WTC11 (cell line): Measurements from ENCODE around the gene PDE4B. TPM values are rescaled to one million over a fixed set of nuclear protein-coding genes. Genes with fewer than 3 reads are reported as not detected.

ENCODE experiments used
- ATAC-seq: fragments of 200-7000 bp; cut with Tn5 transposase; 2 replicates; pipeline ENCODE4 v1.10.0; 2021; ENCODE audit warnings: mild to moderate bottlenecking, moderate library complexity
- CTCF ChIA-PET: fragments of 300-600 bp; sonication (Branson Sonifier 250); formaldehyde crosslinking; loops from one replicate; lab custom pipeline; 2021; ENCODE audit warnings: antibody characterized with exemption; lab: Charles Lee
- POLR2A ChIA-PET: fragments of 350-600 bp; sonication (Branson Sonifier 250); formaldehyde crosslinking; loops from one replicate; lab custom pipeline; 2021; ENCODE audit warnings: antibody characterized with exemption; lab: Charles Lee
- DNase-seq: peaks from one replicate; pipeline ENCODE4 v3.0.0; 2021; ENCODE audit warnings: low spot score
- H3K27ac Mint-ChIP-seq: 2 replicates; pipeline ENCODE4 v1.8.0; 2021; ENCODE audit warnings: mixed read lengths
- H3K27me3 Mint-ChIP-seq: 2 replicates; pipeline ENCODE4 v1.8.0; 2021; ENCODE audit warnings: low read depth, mild to moderate bottlenecking, moderate library complexity, mixed read lengths
- H3K36me3 Mint-ChIP-seq: 2 replicates; pipeline ENCODE4 v1.8.0; 2021; ENCODE audit warnings: mixed read lengths
- H3K4me1 Mint-ChIP-seq: 2 replicates; pipeline ENCODE4 v1.8.0; 2022; ENCODE audit warnings: mixed read lengths
- H3K4me3 Mint-ChIP-seq: 2 replicates; pipeline ENCODE4 v1.8.0; 2021; ENCODE audit warnings: mild to moderate bottlenecking, moderate library complexity, mixed read lengths
- H3K9me3 Mint-ChIP-seq: 2 replicates; pipeline ENCODE4 v1.8.0; 2021; ENCODE audit warnings: mixed read lengths
- ELF4 ChIP-seq: sonication (generic); formaldehyde crosslinking; IDR thresholded peaks from 2 replicates; pipeline ENCODE4 v1.8.1; 2022; ENCODE audit warnings: low read depth, mild to moderate bottlenecking, moderate library complexity, missing genetic modification reagents
- ETV6 ChIP-seq: sonication (generic); formaldehyde crosslinking; IDR thresholded peaks from 2 replicates; pipeline ENCODE4 v1.8.1; 2022; ENCODE audit warnings: mild to moderate bottlenecking, missing genetic modification reagents
- FOXJ3 ChIP-seq: sonication (generic); formaldehyde crosslinking; IDR thresholded peaks from 2 replicates; pipeline ENCODE4 v1.9.0; 2021; ENCODE audit warnings: missing genetic modification reagents, mild to moderate bottlenecking, borderline replicate concordance
- IRF2 ChIP-seq: sonication (generic); formaldehyde crosslinking; IDR thresholded peaks from 2 replicates; pipeline ENCODE4 v1.8.0; 2022; ENCODE audit warnings: low read depth, missing genetic modification reagents, borderline replicate concordance
- KAT7 ChIP-seq: sonication (generic); formaldehyde crosslinking; IDR thresholded peaks from 2 replicates; pipeline ENCODE4 v1.8.1; 2023; ENCODE audit warnings: missing genetic modification reagents, mild to moderate bottlenecking, borderline replicate concordance
- MYBL2 ChIP-seq: sonication (generic); formaldehyde crosslinking; IDR thresholded peaks from 2 replicates; pipeline ENCODE4 v1.8.1; 2023; ENCODE audit warnings: mild to moderate bottlenecking, moderate library complexity, missing genetic modification reagents
- NR2C2 ChIP-seq: sonication (generic); formaldehyde crosslinking; IDR thresholded peaks from 2 replicates; pipeline ENCODE4 v1.8.0; 2022; ENCODE audit warnings: mild to moderate bottlenecking, missing genetic modification reagents
- NR3C1 ChIP-seq: sonication (generic); formaldehyde crosslinking; conservative IDR thresholded peaks from 2 replicates; pipeline ENCODE4 v1.8.1; 2023; ENCODE audit warnings: low read depth, mild to moderate bottlenecking, missing genetic modification reagents
- RELA ChIP-seq: sonication (generic); formaldehyde crosslinking; IDR thresholded peaks from 2 replicates; pipeline ENCODE4 v1.8.1; 2022; ENCODE audit warnings: missing genetic modification reagents, mild to moderate bottlenecking, borderline replicate concordance
- SMAD3 ChIP-seq: sonication (generic); formaldehyde crosslinking; IDR thresholded peaks from 2 replicates; pipeline ENCODE4 v1.8.0; 2022; ENCODE audit warnings: missing genetic modification reagents, mild to moderate bottlenecking, borderline replicate concordance
- TP53 ChIP-seq: sonication (generic); formaldehyde crosslinking; IDR thresholded peaks from 2 replicates; pipeline ENCODE4 v1.8.1; 2023; ENCODE audit warnings: mild to moderate bottlenecking, missing genetic modification reagents
- ZNF396 ChIP-seq: fragments of 250-450 bp; sonication (Bioruptor Pico); IDR thresholded peaks from 2 replicates; pipeline ENCODE4 v1.8.0; 2021; ENCODE audit warnings: mild to moderate bottlenecking, moderate library complexity, borderline replicate concordance
- total RNA-seq: library from RNA; stranded (reverse); gene quantifications from 3 replicates; pipeline ENCODE4 v1.2.3, GENCODE V29; 2021
- TF ChIP-seq, protein P1 (sequence below): fragments of 200-600 bp; IDR thresholded peaks from 2 replicates; pipeline ENCODE4 v1.8.0; 2022; ENCODE audit warnings: antibody characterized with exemption
- TF ChIP-seq, protein P2 (sequence below): sonication (generic); formaldehyde crosslinking; IDR thresholded peaks from 2 replicates; pipeline ENCODE4 v1.8.1; 2022; ENCODE audit warnings: missing genetic modification reagents, borderline replicate concordance
- TF ChIP-seq, protein P3 (sequence below): sonication (generic); formaldehyde crosslinking; IDR thresholded peaks from 2 replicates; pipeline ENCODE4 v1.8.0; 2023; ENCODE audit warnings: missing genetic modification reagents
- TF ChIP-seq, protein P4 (sequence below): sonication (generic); formaldehyde crosslinking; conservative IDR thresholded peaks from 2 replicates; pipeline ENCODE4 v1.8.1; 2022; ENCODE audit warnings: mild to moderate bottlenecking, missing genetic modification reagents
- TF ChIP-seq, protein P5 (sequence below): sonication (generic); formaldehyde crosslinking; IDR thresholded peaks from 2 replicates; pipeline ENCODE4 v1.8.1; 2022; ENCODE audit warnings: mild to moderate bottlenecking, missing genetic modification reagents, moderate library complexity, borderline replicate concordance
- TF ChIP-seq, protein P6 (sequence below): fragments of 250-450 bp; sonication (Bioruptor Pico); IDR thresholded peaks from 2 replicates; pipeline ENCODE4 v2.1.2; 2022; ENCODE audit warnings: mild to moderate bottlenecking, moderate library complexity
- TF ChIP-seq, protein P7 (sequence below): fragments of 250-450 bp; sonication (Bioruptor Pico); IDR thresholded peaks from 2 replicates; pipeline ENCODE4 v1.9.0; 2021; ENCODE audit warnings: mild to moderate bottlenecking

PDE4B gene
- total RNA-seq, 1 experiment from 2014 or later: 8.0 TPM

DNA sequence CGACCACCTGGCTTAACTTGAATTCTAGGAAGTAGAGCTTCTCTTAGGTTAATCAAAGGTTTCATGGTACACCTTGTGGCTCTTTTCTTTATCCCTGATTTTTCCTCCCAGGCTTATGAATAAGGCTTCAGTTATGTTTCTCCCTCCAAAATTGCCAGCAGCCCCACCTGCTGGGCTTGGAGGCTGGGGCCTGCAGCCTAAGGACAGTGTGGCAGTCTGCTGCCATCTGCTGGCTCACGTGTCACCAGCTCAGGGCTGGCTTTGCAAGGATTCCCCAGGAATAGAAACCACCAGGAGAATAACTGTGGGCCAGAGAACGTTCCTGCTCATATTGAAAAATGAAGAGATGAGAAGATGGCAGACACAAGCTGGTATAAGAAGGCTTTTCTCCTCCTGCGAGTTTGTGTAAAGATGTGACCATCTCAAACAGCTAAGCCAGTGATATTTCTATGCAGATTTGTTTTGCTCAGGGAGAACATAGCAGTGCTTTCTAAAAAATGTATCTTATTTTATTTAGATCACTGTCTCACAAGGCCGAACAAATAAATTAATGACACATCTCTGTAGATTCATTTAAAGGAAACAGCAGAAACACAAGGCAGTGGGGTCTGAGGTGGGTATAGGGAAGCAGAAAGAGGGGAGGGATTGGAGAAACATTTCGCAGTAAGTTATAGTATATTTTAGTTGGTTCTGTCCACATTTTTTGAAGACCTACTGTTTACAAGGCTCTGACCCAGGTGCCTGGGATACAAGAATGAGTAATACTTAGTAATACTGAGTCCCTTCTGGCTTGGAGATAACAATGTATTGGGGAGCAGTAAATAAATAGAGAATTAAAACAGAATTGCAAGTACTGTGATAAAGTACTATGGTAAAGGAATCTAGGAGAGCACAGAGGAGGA, 450.2 kb downstream of the PDE4B start:
- TF ChIP-seq ETV6: peak; percentile 32; the same call in 1 of the 2 replicates
- no peak for TF ChIP-seq NR2C2 (CRISPR knock-in tag)
- TF ChIP-seq SMAD3 (CRISPR knock-in tag): no peak
- TF ChIP-seq, protein P1, sequence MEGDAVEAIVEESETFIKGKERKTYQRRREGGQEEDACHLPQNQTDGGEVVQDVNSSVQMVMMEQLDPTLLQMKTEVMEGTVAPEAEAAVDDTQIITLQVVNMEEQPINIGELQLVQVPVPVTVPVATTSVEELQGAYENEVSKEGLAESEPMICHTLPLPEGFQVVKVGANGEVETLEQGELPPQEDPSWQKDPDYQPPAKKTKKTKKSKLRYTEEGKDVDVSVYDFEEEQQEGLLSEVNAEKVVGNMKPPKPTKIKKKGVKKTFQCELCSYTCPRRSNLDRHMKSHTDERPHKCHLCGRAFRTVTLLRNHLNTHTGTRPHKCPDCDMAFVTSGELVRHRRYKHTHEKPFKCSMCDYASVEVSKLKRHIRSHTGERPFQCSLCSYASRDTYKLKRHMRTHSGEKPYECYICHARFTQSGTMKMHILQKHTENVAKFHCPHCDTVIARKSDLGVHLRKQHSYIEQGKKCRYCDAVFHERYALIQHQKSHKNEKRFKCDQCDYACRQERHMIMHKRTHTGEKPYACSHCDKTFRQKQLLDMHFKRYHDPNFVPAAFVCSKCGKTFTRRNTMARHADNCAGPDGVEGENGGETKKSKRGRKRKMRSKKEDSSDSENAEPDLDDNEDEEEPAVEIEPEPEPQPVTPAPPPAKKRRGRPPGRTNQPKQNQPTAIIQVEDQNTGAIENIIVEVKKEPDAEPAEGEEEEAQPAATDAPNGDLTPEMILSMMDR: peak; percentile 76
- TF ChIP-seq KAT7 (CRISPR knock-in tag): no peak
- no peak for TF ChIP-seq RELA (CRISPR knock-in tag)
- ChIA-PET CTCF (interaction anchor here (0.5 to 4.0 kb wide), 20 partner anchors 9 to 525 kb away, joined by 3 to 39 read pairs (median 5); no protein-coding TSS in a partner anchor), POLR2A (no interaction called here)
- no peaks in the 10 kb centered on the region for H3K27me3 Mint-ChIP-seq
- peak; percentile 83 for DNase-seq
- no peak overlapping the region for H3K4me3 Mint-ChIP-seq
- H3K9me3 Mint-ChIP-seq: no peaks in the 10 kb centered on the region
- H3K27ac Mint-ChIP-seq: no peak overlapping the region
- ATAC-seq: peak; percentile 95
- H3K4me1 Mint-ChIP-seq: peaks cover 3% of the 10 kb centered on the region; the same call in 1 of the 2 replicates
- no peaks in the 10 kb centered on the region for H3K36me3 Mint-ChIP-seq

DNA sequence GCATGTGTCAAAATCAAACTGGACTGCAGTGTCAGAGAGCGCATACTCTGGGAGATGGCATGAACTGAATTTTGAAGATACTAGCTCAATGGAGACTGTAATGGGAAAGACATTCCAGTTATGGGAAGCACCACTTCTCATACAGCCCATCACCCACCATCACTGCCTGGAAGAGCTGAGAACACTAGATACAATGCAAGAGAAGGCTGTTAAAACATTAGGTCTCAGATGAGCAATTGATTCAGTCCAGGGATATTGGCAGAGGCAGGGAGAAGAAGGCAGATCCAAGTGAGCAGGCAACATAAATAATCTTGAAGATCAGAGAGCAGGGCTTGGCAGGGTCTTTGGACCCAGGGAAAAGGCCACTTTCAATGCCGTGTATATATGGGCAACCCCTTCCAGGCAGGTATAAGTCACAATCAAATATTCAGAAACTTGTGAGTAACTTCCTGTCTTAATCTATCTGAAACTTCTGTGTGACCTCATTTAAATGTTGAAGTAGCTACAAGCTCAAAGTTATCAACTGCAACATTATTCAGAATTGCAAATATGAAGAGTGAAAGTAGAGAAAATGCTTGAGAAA, 450.9 kb downstream of the PDE4B start:
- ChIA-PET POLR2A (no interaction called here), CTCF (interaction anchor here (1.0 to 4.0 kb wide), 5 partner anchors 8 to 526 kb away, joined by 3 to 18 read pairs (median 6); no protein-coding TSS in a partner anchor)
- TF ChIP-seq NR3C1 (CRISPR knock-in tag) (no peak), IRF2 (CRISPR knock-in tag) (no peak)
- ATAC-seq (no peak), DNase-seq (no peak)
- H3K9me3 Mint-ChIP-seq: no peaks in the 10 kb centered on the region
- H3K36me3 Mint-ChIP-seq: no peaks in the 10 kb centered on the region
- H3K4me3 Mint-ChIP-seq: no peak overlapping the region
- no peak overlapping the region for H3K27ac Mint-ChIP-seq
- no peaks in the 10 kb centered on the region for H3K27me3 Mint-ChIP-seq
- H3K4me1 Mint-ChIP-seq: peaks cover 3% of the 10 kb centered on the region; the same call in 1 of the 2 replicates

DNA sequence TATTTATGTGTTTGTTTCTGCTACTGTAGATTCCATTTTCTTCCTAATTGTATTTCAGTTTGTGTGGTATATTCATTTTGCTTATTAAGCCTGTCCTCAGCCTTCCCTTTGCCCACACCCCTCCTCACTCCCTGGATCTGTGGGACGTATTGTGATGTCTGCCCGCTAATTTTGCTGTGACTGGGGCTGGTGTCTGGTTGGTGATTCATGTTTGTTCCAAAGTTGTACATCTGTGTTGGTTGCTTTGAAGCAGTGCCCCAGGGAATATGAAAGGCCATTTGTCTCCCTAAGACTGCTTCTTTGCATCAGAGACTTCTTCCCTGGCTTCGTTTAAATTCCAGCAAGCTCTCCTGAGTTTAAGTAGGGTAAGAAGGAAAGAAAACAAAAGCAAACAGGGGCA, 451.7 kb downstream of the PDE4B start:
- Mint-ChIP-seq H3K27ac (no peak overlapping the region), H3K4me3 (no peak overlapping the region), H3K4me1 (peaks cover 3% of the 10 kb centered on the region; the same call in 1 of the 2 replicates), H3K9me3 (no peaks in the 10 kb centered on the region), H3K27me3 (no peaks in the 10 kb centered on the region), H3K36me3 (no peaks in the 10 kb centered on the region)
- DNase-seq (no peak), ATAC-seq (no peak)
- POLR2A ChIA-PET: no interaction called here
- CTCF ChIA-PET: interaction anchor here (1.0 to 4.0 kb wide), 3 partner anchors 202 to 527 kb away, joined by 3 to 14 read pairs (median 6); no protein-coding TSS in a partner anchor
- TF ChIP-seq ELF4 (CRISPR knock-in tag) (no peak), NR3C1 (CRISPR knock-in tag) (no peak), IRF2 (CRISPR knock-in tag) (no peak), FOXJ3 (CRISPR knock-in tag) (no peak), TP53 (CRISPR knock-in tag) (no peak), MYBL2 (CRISPR knock-in tag) (no peak), ZNF396 (CRISPR knock-in tag) (no peak)
- TF ChIP-seq, protein P2, sequence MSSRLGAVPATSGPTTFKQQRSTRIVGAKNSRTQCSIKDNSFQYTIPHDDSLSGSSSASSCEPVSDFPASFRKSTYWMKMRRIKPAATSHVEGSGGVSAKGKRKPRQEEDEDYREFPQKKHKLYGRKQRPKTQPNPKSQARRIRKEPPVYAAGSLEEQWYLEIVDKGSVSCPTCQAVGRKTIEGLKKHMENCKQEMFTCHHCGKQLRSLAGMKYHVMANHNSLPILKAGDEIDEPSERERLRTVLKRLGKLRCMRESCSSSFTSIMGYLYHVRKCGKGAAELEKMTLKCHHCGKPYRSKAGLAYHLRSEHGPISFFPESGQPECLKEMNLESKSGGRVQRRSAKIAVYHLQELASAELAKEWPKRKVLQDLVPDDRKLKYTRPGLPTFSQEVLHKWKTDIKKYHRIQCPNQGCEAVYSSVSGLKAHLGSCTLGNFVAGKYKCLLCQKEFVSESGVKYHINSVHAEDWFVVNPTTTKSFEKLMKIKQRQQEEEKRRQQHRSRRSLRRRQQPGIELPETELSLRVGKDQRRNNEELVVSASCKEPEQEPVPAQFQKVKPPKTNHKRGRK (CRISPR knock-in tag): no peak
- TF ChIP-seq, protein P3, sequence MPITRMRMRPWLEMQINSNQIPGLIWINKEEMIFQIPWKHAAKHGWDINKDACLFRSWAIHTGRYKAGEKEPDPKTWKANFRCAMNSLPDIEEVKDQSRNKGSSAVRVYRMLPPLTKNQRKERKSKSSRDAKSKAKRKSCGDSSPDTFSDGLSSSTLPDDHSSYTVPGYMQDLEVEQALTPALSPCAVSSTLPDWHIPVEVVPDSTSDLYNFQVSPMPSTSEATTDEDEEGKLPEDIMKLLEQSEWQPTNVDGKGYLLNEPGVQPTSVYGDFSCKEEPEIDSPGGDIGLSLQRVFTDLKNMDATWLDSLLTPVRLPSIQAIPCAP (CRISPR knock-in tag): no peak
- TF ChIP-seq, protein P4, sequence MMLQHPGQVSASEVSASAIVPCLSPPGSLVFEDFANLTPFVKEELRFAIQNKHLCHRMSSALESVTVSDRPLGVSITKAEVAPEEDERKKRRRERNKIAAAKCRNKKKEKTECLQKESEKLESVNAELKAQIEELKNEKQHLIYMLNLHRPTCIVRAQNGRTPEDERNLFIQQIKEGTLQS (CRISPR knock-in tag): no peak
- TF ChIP-seq, protein P5, sequence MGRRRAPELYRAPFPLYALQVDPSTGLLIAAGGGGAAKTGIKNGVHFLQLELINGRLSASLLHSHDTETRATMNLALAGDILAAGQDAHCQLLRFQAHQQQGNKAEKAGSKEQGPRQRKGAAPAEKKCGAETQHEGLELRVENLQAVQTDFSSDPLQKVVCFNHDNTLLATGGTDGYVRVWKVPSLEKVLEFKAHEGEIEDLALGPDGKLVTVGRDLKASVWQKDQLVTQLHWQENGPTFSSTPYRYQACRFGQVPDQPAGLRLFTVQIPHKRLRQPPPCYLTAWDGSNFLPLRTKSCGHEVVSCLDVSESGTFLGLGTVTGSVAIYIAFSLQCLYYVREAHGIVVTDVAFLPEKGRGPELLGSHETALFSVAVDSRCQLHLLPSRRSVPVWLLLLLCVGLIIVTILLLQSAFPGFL (CRISPR knock-in tag): no peak
- TF ChIP-seq, protein P6, sequence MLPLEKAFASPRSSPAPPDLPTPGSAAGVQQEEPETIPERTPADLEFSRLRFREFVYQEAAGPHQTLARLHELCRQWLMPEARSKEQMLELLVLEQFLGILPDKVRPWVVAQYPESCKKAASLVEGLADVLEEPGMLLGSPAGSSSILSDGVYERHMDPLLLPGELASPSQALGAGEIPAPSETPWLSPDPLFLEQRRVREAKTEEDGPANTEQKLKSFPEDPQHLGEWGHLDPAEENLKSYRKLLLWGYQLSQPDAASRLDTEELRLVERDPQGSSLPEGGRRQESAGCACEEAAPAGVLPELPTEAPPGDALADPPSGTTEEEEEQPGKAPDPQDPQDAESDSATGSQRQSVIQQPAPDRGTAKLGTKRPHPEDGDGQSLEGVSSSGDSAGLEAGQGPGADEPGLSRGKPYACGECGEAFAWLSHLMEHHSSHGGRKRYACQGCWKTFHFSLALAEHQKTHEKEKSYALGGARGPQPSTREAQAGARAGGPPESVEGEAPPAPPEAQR (CRISPR knock-in tag): no peak
- TF ChIP-seq, protein P7, sequence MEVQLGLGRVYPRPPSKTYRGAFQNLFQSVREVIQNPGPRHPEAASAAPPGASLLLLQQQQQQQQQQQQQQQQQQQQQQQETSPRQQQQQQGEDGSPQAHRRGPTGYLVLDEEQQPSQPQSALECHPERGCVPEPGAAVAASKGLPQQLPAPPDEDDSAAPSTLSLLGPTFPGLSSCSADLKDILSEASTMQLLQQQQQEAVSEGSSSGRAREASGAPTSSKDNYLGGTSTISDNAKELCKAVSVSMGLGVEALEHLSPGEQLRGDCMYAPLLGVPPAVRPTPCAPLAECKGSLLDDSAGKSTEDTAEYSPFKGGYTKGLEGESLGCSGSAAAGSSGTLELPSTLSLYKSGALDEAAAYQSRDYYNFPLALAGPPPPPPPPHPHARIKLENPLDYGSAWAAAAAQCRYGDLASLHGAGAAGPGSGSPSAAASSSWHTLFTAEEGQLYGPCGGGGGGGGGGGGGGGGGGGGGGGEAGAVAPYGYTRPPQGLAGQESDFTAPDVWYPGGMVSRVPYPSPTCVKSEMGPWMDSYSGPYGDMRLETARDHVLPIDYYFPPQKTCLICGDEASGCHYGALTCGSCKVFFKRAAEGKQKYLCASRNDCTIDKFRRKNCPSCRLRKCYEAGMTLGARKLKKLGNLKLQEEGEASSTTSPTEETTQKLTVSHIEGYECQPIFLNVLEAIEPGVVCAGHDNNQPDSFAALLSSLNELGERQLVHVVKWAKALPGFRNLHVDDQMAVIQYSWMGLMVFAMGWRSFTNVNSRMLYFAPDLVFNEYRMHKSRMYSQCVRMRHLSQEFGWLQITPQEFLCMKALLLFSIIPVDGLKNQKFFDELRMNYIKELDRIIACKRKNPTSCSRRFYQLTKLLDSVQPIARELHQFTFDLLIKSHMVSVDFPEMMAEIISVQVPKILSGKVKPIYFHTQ (CRISPR knock-in tag): no peak
